K562 (cell line): ENCODE measurements around the gene SLC2A9. TPM values are rescaled to one million over a fixed set of nuclear protein-coding genes. Genes with fewer than 3 reads are reported as not detected.

ENCODE experiments used
- ATAC-seq: fragments of 200-7000 bp; cut with Tn5 transposase; 3 replicates; pipeline ENCODE4 v1.9.1; 2020; ENCODE audit warnings: moderate library complexity
- BruUV-seq: library from RNA; stranded (reverse); fragments of 400-500 nt; replicated peaks from 2 replicates; lab custom pipeline; 2021; lab: Mats Ljungman, UMichigan
- CTCF ChIA-PET: fragments of 300-600 bp; formaldehyde crosslinking; extraction: SDS; loops from one replicate; lab custom pipeline; 2021; ENCODE audit warnings: low intra/inter-chr PET ratio; lab: Yijun Ruan, JAX
- POLR2A ChIA-PET: fragments of 300-600, 350-650 bp; sonication (Branson Sonifier 250); formaldehyde crosslinking; extraction: SDS; loops from one replicate; lab custom pipeline; 2021; ENCODE audit warnings: antibody characterized with exemption, inconsistent platforms; lab: Yijun Ruan, JAX
- DNase-seq, 4 experiments: peaks; one replicate each; pipeline versions ENCODE4 v3.0.0 to v3.0.0-alpha.2; 2011 to 2018; ENCODE audit warnings: low spot score in 3 of 4, mixed read lengths in 3 of 4; ENCODE audit errors: extremely low read depth in 1 of 4
- FAIRE-seq: peaks from 2 replicates; lab custom pipeline; 2011; peaks lifted over from hg19 to GRCh38; lab: Jason Lieb, UNC
- H2AFZ ChIP-seq: 2 replicates; pipeline ENCODE4 v1.6.0; 2011; ENCODE audit warnings: low read depth, low read length, control low read depth, inconsistent platforms
- H3K27ac ChIP-seq: fragments of 200-600 bp; 3 replicates; pipeline ENCODE4 v1.8.0; 2011; ENCODE audit warnings: low read depth, mild to moderate bottlenecking, control low read depth, inconsistent platforms, low read length, moderate library complexity, mixed read lengths; ENCODE audit errors: extremely low read depth
- H3K27me3 ChIP-seq, 2 experiments: fragments of 300-600 bp in 1 of 2; 2 replicates in 1 of 2; 3 replicates in 1 of 2; pipeline versions ENCODE4 v1.6.0 to v1.8.0; 2011; ENCODE audit warnings: inconsistent platforms in 2 of 2, low read length in 2 of 2, mild to moderate bottlenecking in 1 of 2, mixed read lengths in 1 of 2, moderate library complexity in 1 of 2; ENCODE audit not compliant: control insufficient read depth in 2 of 2, insufficient read depth in 2 of 2
- H3K36me3 ChIP-seq: fragments of 300-600 bp; 3 replicates; pipeline ENCODE4 v1.8.0; 2011; ENCODE audit warnings: mild to moderate bottlenecking, low read length, inconsistent platforms; ENCODE audit not compliant: control insufficient read depth, insufficient read depth
- H3K4me1 ChIP-seq, 2 experiments: fragments of 200-600 bp in 1 of 2; replicated peaks in 1 of 2; 2 replicates in 1 of 2; 3 replicates in 1 of 2; pipeline versions ENCODE4 v1.5.1 to v1.8.0; 2011; ENCODE audit warnings: inconsistent platforms in 2 of 2, low read length in 2 of 2, mild to moderate bottlenecking in 1 of 2, mixed read lengths in 1 of 2, moderate library complexity in 1 of 2; ENCODE audit not compliant: control insufficient read depth in 2 of 2, insufficient read depth in 2 of 2
- H3K4me2 ChIP-seq: 2 replicates; pipeline ENCODE4 v1.6.1; 2011; ENCODE audit warnings: low read length, control low read depth, inconsistent platforms, mixed read lengths; ENCODE audit not compliant: insufficient read depth
- H3K4me3 ChIP-seq: fragments of 200-600 bp; sonication (generic), shearing (Covaris generic); 2 replicates; pipeline ENCODE4 v1.5.1; 2016; ENCODE audit warnings: control low read depth, inconsistent platforms
- H3K79me2 ChIP-seq: fragments of 200-600 bp; 3 replicates; pipeline ENCODE4 v1.8.0; 2011; ENCODE audit warnings: low read length, inconsistent platforms; ENCODE audit not compliant: control insufficient read depth, insufficient read depth
- H3K9ac ChIP-seq, 2 experiments: 2 replicates each; pipeline versions ENCODE4 v1.6.0 to v1.6.1; 2011; ENCODE audit warnings: low read depth in 2 of 2, low read length in 2 of 2, control low read depth in 1 of 2, inconsistent platforms in 1 of 2, mild to moderate bottlenecking in 1 of 2, mixed read lengths in 1 of 2; ENCODE audit not compliant: insufficient read depth in 1 of 2
- H3K9me1 ChIP-seq: one replicate; pipeline ENCODE4 v1.6.0; 2011; ENCODE audit warnings: inconsistent platforms, mild to moderate bottlenecking, low read length, moderate library complexity; ENCODE audit not compliant: control insufficient read depth, insufficient read depth
- H3K9me3 ChIP-seq: replicated peaks from 2 replicates; pipeline ENCODE4 v1.5.1; 2011; ENCODE audit warnings: low read depth, low read length, inconsistent platforms; ENCODE audit not compliant: control insufficient read depth, insufficient read depth
- H4K20me1 ChIP-seq: replicated peaks from 2 replicates; pipeline ENCODE4 v1.6.1; 2011; ENCODE audit warnings: low read length, inconsistent platforms, mixed read lengths; ENCODE audit not compliant: control insufficient read depth, insufficient read depth
- BMI1 ChIP-seq: fragments of 150-350 bp; IDR thresholded peaks from 2 replicates; pipeline ENCODE4 v1.6.1; 2014; ENCODE audit warnings: low read length
- CREBBP ChIP-seq: IDR thresholded peaks from one replicate; pipeline ENCODE4 v1.6.1; 2012; ENCODE audit warnings: low read depth, mild to moderate bottlenecking, control low read depth, inconsistent platforms, low read length
- CUX1 ChIP-seq: fragments of 200-800 bp; sonication (Bioruptor generic); IDR thresholded peaks from 2 replicates; pipeline ENCODE4 v1.6.1; 2016; ENCODE audit warnings: missing genetic modification characterization, missing compliant biosample characterization
- HCFC1 ChIP-seq: IDR thresholded peaks from 2 replicates; pipeline ENCODE4 v1.6.1; 2012; ENCODE audit warnings: low read depth, low read length, improper control_type of control experiment
- ILK ChIP-seq: fragments of 450-650 bp; IDR thresholded peaks from 2 replicates; pipeline ENCODE4 v1.6.1; 2016; ENCODE audit warnings: missing genetic modification characterization, low read depth, mild to moderate bottlenecking, missing compliant biosample characterization, moderate library complexity, borderline replicate concordance
- NEUROD1 ChIP-seq: fragments of 150-350 bp; IDR thresholded peaks from 2 replicates; pipeline ENCODE4 v1.6.1; 2014; ENCODE audit warnings: borderline replicate concordance, low read length, low read depth; ENCODE audit not compliant: partially characterized antibody
- RFX1 ChIP-seq: fragments of 450-650 bp; IDR thresholded peaks from 2 replicates; pipeline ENCODE4 v1.6.1; 2016; ENCODE audit warnings: mild to moderate bottlenecking, moderate library complexity
- SRSF9 ChIP-seq: fragments of 200-400 bp; formaldehyde crosslinking; IDR thresholded peaks from 2 replicates; pipeline ENCODE4 v1.6.1; 2017; ENCODE audit warnings: low read depth, low read length, borderline replicate concordance
- STAT5B ChIP-seq: fragments of 250-450 bp; sonication (Bioruptor Pico); IDR thresholded peaks from 2 replicates; pipeline ENCODE4 v1.8.0; 2021; ENCODE audit warnings: mild to moderate bottlenecking, inconsistent platforms
- TAF7 ChIP-seq: fragments of 450-650 bp; IDR thresholded peaks from 2 replicates; pipeline ENCODE4 v1.6.1; 2016; ENCODE audit warnings: missing genetic modification characterization, missing compliant biosample characterization
- TCFL5 ChIP-seq: fragments of 250-450 bp; sonication (Bioruptor Pico); conservative IDR thresholded peaks from 2 replicates; pipeline ENCODE4 v1.6.1; 2021; ENCODE audit warnings: mild to moderate bottlenecking, moderate library complexity, matching md5 sums
- TGIF2 ChIP-seq: sonication (generic); formaldehyde crosslinking; IDR thresholded peaks from 2 replicates; pipeline ENCODE4 v1.8.1; 2022; ENCODE audit warnings: mild to moderate bottlenecking, missing genetic modification reagents, moderate library complexity
- ZNF146 ChIP-seq: IDR thresholded peaks from one replicate; pipeline ENCODE4 v1.6.1; 2018; ENCODE audit warnings: missing compliant biosample characterization; ENCODE audit not compliant: unreplicated experiment
- ZNF79 ChIP-seq: fragments of 250-450 bp; sonication (Bioruptor Pico); IDR thresholded peaks from 2 replicates; pipeline ENCODE4 v1.4.0; 2020; ENCODE audit warnings: low read depth, mild to moderate bottlenecking, moderate library complexity
- whole genome bisulfite sequencing: fragments of 100-300 bp; shearing (Covaris generic); methylation state at CpG from one replicate; pipeline ENCODE4 v1.1.6; 2016; ENCODE audit warnings: low coverage, mixed read lengths; ENCODE audit not compliant: insufficient coverage; ENCODE audit errors: missing lambda C conversion rate; 5-methylcytosine and 5-hydroxymethylcytosine counted together
- in situ Hi-C: fragments of 300-500 bp; cut with MboI; formaldehyde crosslinking; loops from 4 replicates; pipeline ENCODE4 v1.15.0; 2018; ENCODE audit warnings: inconsistent platforms, mixed read lengths
- intact Hi-C: fragments of 100-400 bp; cut with micrococcal nuclease; formaldehyde crosslinking; loops from 2 replicates; pipeline ENCODE4 v1.14.2; 2022
- polyA plus RNA-seq, 8 experiments: library from polyadenylated mRNA; depleted of rRNA in 4 of 8; stranded (reverse) in 5 of 8; unstranded in 3 of 8; fragments of >200 nt; fragmentation: Nextera tagmentation in 2 of 8; fragmentation: Illumina TruSeq in 1 of 8; extraction: Ambion mirVana in 2 of 8; extraction: Trizol in 1 of 8; gene quantifications; 2 replicates each; pipeline versions ENCODE4 v1.2.1 to v1.2.3, GENCODE V29; 2011 to 2014; ENCODE audit warnings: inconsistent platforms in 1 of 8, missing spikeins in 1 of 8
- total RNA-seq, 7 experiments: library from RNA; depleted of rRNA in 6 of 7; stranded (reverse); fragments of >200 nt in 6 of 7; fragmentation: Illumina TruSeq in 2 of 7; extraction: Trizol in 2 of 7; gene quantifications; 2 replicates each; pipeline versions ENCODE4 v1.2.1 to v1.2.3, GENCODE V29; 2011 to 2021; ENCODE audit warnings: low replicate concordance in 1 of 7

The SLC2A9 gene
- total and polyA plus RNA-seq, 9 of the 15 experiments (the other 6 are each of a cell fraction or from before 2014, with no cell fraction given): 0.15 to 1.9 (median 0.76) TPM

GRCh38 chr4:10007436-10007740, 13.9 kb downstream of the SLC2A9 start:
- WGBS: 8% methylated on average over 1 of the region's 1 CpG
- Histone ChIP-seq H3K9me1 (no peaks in the 10 kb centered on the region), H3K27ac (no peak overlapping the region), H3K9me3 (no peaks in the 10 kb centered on the region), H3K4me3 (no peak overlapping the region), H2AFZ (no peak overlapping the region), H3K9ac (no peak overlapping the region), H3K36me3 (no peaks in the 10 kb centered on the region), H3K4me2 (no peak overlapping the region), H3K79me2 (no peaks in the 10 kb centered on the region), H3K27me3 (peaks cover 2 to 23% of the 10 kb centered on the region in 2 experiments; a peak in 2 of 5 replicates), H3K4me1 (peaks cover 0 to 7% of the 10 kb centered on the region in 2 experiments; a peak in 1 of 5 replicates), H4K20me1 (no peaks in the 10 kb centered on the region)
- TF ChIP-seq CREBBP: no peak
- TF ChIP-seq HCFC1: no peak
- no peak for TF ChIP-seq ZNF79 (CRISPR knock-in tag)
- TF ChIP-seq STAT5B (CRISPR knock-in tag): no peak
- TF ChIP-seq TAF7 (tag): no peak
- no peak for TF ChIP-seq ILK
- TF ChIP-seq NEUROD1: no peak
- no peak for TF ChIP-seq CUX1 (CRISPR knock-in tag)
- no peak for TF ChIP-seq TCFL5 (CRISPR knock-in tag)
- no peak for TF ChIP-seq RFX1
- no peak for TF ChIP-seq ZNF146 (CRISPR knock-in tag)
- no peak for TF ChIP-seq BMI1
- TF ChIP-seq SRSF9: no peak
- no peak for TF ChIP-seq TGIF2 (CRISPR knock-in tag)
- ChIA-PET POLR2A (no interaction called here), CTCF (no interaction called here)
- in situ Hi-C loops: no loop called here
- ATAC-seq: no peak
- no TSS peak for BruUV-seq
- intact Hi-C loops: no loop called here
- FAIRE-seq: no peak
- DNase-seq: no peak
